HG03159 (cell line): Measurements from ENCODE around the gene GSTM3.
"Not testable (repeated sequence)": the region's sequence is repeated elsewhere in the genome, so short reads cannot be mapped to it uniquely, and the experiment has no call there.

ENCODE experiments used
- ATAC-seq: cut with Tn5 transposase; IDR thresholded peaks from one replicate; pipeline ENCODE4 v1.9.1; 2021; ENCODE audit warnings: mild to moderate bottlenecking, moderate library complexity; ENCODE audit not compliant: unreplicated experiment

GSTM3 gene

DNA sequence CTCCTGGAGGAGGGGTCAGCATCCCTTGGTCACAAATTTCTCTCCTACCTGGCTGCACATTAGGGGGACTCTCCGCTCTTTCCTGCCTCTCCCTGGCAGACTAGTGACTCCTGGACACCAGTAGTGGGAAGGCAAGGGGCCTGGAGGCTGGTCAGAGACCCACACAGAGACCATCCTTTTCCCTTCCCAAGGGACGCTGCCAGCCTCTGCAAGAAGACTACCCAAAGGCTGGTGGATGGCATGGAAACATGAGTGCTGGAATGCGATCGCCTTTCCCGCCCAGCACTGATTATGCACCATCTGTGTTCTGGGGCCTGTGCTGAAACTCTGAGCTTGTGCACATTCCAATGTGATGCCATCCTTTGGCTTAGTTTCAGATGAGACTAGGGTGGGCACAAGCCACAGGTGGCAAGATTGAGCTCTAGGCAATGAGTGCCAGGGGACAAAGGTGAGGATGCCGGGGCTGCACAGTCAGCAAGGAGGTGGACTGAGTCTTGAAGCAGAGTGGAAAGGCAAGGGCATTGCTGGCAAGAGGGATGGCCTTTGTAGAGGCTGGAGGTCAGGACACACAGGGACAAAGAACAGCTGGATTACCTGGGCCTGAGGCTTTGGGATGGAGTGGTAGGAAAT is 35.5 kb upstream of the GSTM3 start:
- no peak for ATAC-seq

- ATAC-seq = no peak
These were observed 34.6 kb upstream of the GSTM3 start for GRCh38 chr1:109775398-109775797.

GRCh38 chr1:109773900-109774485 is 33.2 kb upstream of the GSTM3 start:
- no peak for ATAC-seq

DNA sequence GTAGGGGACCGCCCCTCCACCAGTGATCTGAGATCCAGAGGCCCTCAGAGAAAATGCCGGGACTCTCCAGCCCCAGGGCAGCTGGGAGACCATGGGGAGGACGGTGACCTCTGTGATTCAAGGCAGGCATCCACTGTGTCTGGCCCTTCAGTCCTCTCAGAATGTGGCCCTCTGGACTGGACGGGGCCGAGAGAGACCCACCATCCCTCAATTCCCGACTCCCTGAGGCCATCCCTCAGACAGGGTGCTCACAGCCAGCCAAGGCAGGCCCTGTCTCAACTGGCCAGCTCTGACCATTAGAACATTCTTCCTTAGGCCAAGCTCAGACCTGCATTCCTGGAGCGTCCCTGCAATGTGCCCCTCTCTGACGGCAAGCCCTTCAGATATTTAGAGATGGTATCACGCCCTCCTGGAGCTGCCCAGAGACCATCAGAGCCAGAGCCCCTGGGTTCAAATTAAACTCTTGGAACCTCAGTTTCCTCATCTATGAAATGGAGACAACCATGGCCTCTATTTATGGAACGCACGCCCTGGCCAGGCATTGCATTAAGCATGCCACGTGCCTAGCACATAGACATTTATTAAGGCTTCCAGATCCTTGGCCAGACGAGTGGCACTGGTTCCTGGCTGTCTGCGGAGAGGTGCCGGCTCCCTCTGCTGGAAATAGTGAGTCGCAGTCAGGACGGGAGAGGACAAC is 32.5 kb upstream of the GSTM3 start:
- peak; percentile 64 for ATAC-seq

- ATAC-seq = no peak
These were observed 31.9 kb upstream of the GSTM3 start for GRCh38 chr1:109772658-109773202.

GRCh38 chr1:109771712-109772657 is 31.1 kb upstream of the GSTM3 start:
- ATAC-seq = no peak

GRCh38 chr1:109770331-109771095 is 29.7 kb upstream of the GSTM3 start:
- ATAC-seq = no peak

GRCh38 chr1:109769330-109770078 is 28.7 kb upstream of the GSTM3 start:
- ATAC-seq = no peak

- no peak for ATAC-seq
These were observed 28.0 kb upstream of the GSTM3 start for GRCh38 chr1:109768820-109769219.

GRCh38 chr1:109768335-109768650 is 27.5 kb upstream of the GSTM3 start:
- no peak for ATAC-seq

DNA sequence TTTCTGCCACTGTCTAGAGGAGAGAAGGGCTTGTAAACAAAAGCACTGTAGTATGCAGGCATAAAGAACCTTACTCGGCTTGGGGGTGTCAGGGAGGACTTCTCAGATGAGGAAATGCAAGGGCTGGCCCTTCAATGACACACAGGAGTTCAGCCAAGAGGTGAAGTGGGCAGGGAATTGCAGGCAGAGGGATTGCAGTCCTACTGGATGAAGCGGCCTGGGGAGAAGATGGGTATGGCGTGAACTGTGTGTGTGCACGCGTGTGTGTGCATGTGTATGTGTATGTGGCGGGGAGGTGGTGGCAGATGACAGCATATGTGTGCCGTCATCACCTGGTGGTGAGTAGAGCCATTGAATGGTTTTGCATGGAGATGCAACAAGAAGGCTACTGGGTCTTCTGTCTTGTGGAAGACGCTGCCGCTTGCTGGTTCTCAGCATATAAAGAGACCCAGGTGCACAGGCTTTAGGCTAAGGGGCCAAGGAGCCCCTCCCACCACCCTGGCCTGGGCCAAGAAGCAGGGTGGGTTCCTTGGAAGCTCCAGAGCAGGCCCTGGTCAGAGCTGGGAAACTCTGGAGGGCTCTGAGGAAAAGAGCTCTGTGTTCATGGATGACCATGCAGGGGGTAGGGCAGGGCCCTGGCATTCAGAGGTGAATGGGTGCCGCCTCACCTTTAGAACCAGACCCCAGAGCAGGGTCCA is 26.9 kb upstream of the GSTM3 start:
- ATAC-seq = no peak

- ATAC-seq = not testable (repeated sequence)
These were observed 26.3 kb upstream of the GSTM3 start for GRCh38 chr1:109766991-109767636.

- no peak for ATAC-seq
These were observed 25.2 kb upstream of the GSTM3 start for GRCh38 chr1:109765896-109766615.

- ATAC-seq = no peak
These were observed 24.6 kb upstream of the GSTM3 start for GRCh38 chr1:109765483-109765815.

- no peak for ATAC-seq
These were observed 24.0 kb upstream of the GSTM3 start for GRCh38 chr1:109764561-109765482.

DNA sequence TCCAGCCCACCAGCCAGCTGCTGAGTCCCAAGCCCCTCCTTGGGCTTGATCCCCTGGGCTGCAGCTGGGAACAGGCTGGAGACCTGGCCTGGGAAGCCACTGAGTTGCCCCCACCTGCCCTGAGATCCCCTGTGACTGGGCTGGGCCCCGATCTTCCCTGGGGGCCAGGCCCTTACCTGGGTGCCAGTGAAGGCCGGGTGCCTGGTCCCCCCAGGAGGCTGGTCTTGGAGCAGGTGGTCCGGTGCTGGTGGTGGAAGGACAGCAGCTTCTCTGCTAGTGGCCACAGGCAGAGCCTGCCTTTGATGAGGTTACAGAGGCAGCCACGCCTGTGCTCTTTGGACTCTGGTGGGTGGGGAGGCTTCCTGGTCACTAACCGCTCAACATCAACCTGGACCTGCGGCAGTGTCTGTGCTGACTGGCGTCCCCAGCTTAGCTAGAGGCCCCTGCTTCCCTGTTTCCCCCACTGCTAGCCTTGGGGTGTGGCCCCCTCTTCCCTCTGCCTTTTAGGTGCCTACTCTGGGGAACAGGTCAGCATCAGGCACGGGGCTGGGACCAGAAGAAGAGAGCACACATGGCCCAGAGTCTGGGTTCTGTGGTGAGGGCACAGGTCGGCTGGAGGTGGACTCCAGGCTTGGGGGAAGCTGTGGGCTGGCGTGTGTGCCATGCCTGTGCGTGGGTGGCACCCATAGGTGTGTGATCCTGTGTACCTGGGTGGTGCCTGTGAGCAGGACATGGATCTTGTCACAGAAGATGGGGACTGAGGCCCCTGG is 23.0 kb upstream of the GSTM3 start, which contains the start of gene EPS8L3:
TSS of gene EPS8L3 (minus strand) at position 278 of the 770 bp plus-strand sequence. CDS start 2,174 bp downstream, outside the sequence.
- ATAC-seq = no peak
